GM12878 (cell line): ENCODE data around the gene GAB1. TPM values are rescaled to one million over a fixed set of nuclear protein-coding genes. Genes with fewer than 3 reads are reported as not detected.
A peak's percentile ranks its signal among the peaks of the same experiment; 100 is the strongest.

ENCODE experiments used
- ATAC-seq: fragments of 200-7000 bp; cut with Tn5 transposase; 3 replicates; pipeline ENCODE4 v1.9.1; 2020; ENCODE audit warnings: mild to moderate bottlenecking, moderate library complexity
- BruUV-seq: library from RNA; stranded (reverse); fragments of 400-500 nt; replicated peaks from 2 replicates; lab custom pipeline; 2021; lab: Mats Ljungman, UMichigan
- CTCF ChIA-PET: fragments of 300-600 bp; sonication (Branson Sonifier 250); formaldehyde crosslinking; extraction: SDS; loops from one replicate; lab custom pipeline; 2021; ENCODE audit warnings: inconsistent platforms; lab: Yijun Ruan, JAX
- POLR2A ChIA-PET: fragments of 350-600 bp; formaldehyde crosslinking; extraction: SDS; loops from one replicate; lab custom pipeline; 2021; ENCODE audit warnings: inconsistent platforms; lab: Charles Lee
- RAD21 ChIA-PET: fragments of 300-600 bp; sonication (Branson Sonifier 250); formaldehyde crosslinking; loops from one replicate; lab custom pipeline; 2023; ENCODE audit warnings: antibody characterized with exemption; ENCODE audit not compliant: unreplicated experiment; lab: Charles Lee
- SMC1A ChIA-PET: fragments of 300-600 bp; sonication (Branson Sonifier 250); formaldehyde crosslinking; loops from one replicate; lab custom pipeline; 2023; ENCODE audit not compliant: unreplicated experiment, uncharacterized antibody; lab: Charles Lee
- DNase-seq: peaks from one replicate; pipeline ENCODE4 v3.0.0-alpha.2; 2011; ENCODE audit warnings: low read depth, low spot score
- FAIRE-seq: peaks from 3 replicates; lab custom pipeline; 2011; peaks lifted over from hg19 to GRCh38; lab: Jason Lieb, UNC
- H2AFZ ChIP-seq: 2 replicates; pipeline ENCODE4 v1.6.0; 2011; ENCODE audit warnings: low read depth, low read length, control low read depth; ENCODE audit not compliant: control insufficient read depth
- H3K27ac ChIP-seq: 2 replicates; pipeline ENCODE4 v1.5.1; 2011; ENCODE audit warnings: control low read depth; ENCODE audit not compliant: control insufficient read depth, insufficient read depth
- H3K27me3 ChIP-seq, 2 experiments: replicated peaks in 1 of 2; 2 replicates each; pipeline versions ENCODE4 v1.6.0 to v1.6.1; 2011; ENCODE audit warnings: low read length in 1 of 2; ENCODE audit not compliant: control insufficient read depth in 2 of 2, insufficient read depth in 2 of 2
- H3K36me3 ChIP-seq, 2 experiments: 2 replicates each; pipeline ENCODE4 v1.5.1; 2011; ENCODE audit warnings: low read length in 1 of 2; ENCODE audit not compliant: control insufficient read depth in 2 of 2, insufficient read depth in 2 of 2
- H3K4me1 ChIP-seq: 2 replicates; pipeline ENCODE4 v1.6.1; 2011; ENCODE audit warnings: mild to moderate bottlenecking, low read length, moderate library complexity, mixed read lengths; ENCODE audit not compliant: control insufficient read depth, insufficient read depth
- H3K4me2 ChIP-seq: 2 replicates; pipeline ENCODE4 v1.6.0; 2011; ENCODE audit warnings: control low read depth; ENCODE audit not compliant: control insufficient read depth, insufficient read depth
- H3K4me3 ChIP-seq: fragments of 200-600 bp; sonication (generic); 2 replicates; pipeline ENCODE4 v1.5.1; 2016
- H3K79me2 ChIP-seq: 2 replicates; pipeline ENCODE4 v1.6.0; 2011; ENCODE audit warnings: low read length; ENCODE audit not compliant: control insufficient read depth, insufficient read depth
- H3K9ac ChIP-seq: 2 replicates; pipeline ENCODE4 v1.8.0; 2011; ENCODE audit warnings: low read length, control low read depth, mixed read lengths; ENCODE audit not compliant: control insufficient read depth, insufficient read depth
- H3K9me3 ChIP-seq: replicated peaks from 3 replicates; pipeline ENCODE4 v1.5.1; 2011; ENCODE audit warnings: mild to moderate bottlenecking, low read length; ENCODE audit not compliant: control insufficient read depth, insufficient read depth
- H4K20me1 ChIP-seq: 2 replicates; pipeline ENCODE4 v1.6.0; 2011; ENCODE audit not compliant: control insufficient read depth, insufficient read depth
- CBX5 ChIP-seq: sonication (generic); IDR thresholded peaks from 2 replicates; pipeline ENCODE4 v1.6.1; 2016; ENCODE audit warnings: low read depth, moderate library complexity, mild to moderate bottlenecking, inconsistent platforms
- CREB1 ChIP-seq: IDR thresholded peaks from 2 replicates; pipeline ENCODE4 v1.6.1; 2012; ENCODE audit warnings: low read depth, mild to moderate bottlenecking, inconsistent platforms
- CREM ChIP-seq: IDR thresholded peaks from 2 replicates; pipeline ENCODE4 v1.6.1; 2014; ENCODE audit warnings: antibody characterized with exemption, low read depth
- EZH2 ChIP-seq: IDR thresholded peaks from 2 replicates; pipeline ENCODE4 v1.6.1; 2012; ENCODE audit warnings: low read depth, mild to moderate bottlenecking, control low read depth, inconsistent platforms, low read length, borderline replicate concordance; ENCODE audit not compliant: control insufficient read depth
- GABPA ChIP-seq: IDR thresholded peaks from 2 replicates; pipeline ENCODE4 v1.6.1; 2014; ENCODE audit warnings: antibody characterized with exemption, low read depth, mild to moderate bottlenecking, inconsistent platforms
- MEF2B ChIP-seq: fragments of 450-650 bp; IDR thresholded peaks from 2 replicates; pipeline ENCODE4 v1.6.1; 2018; ENCODE audit warnings: mild to moderate bottlenecking, moderate library complexity; ENCODE audit not compliant: partially characterized antibody, poor library complexity, severe bottlenecking
- NBN ChIP-seq: fragments of 450-650 bp; IDR thresholded peaks from 2 replicates; pipeline ENCODE4 v1.6.1; 2016
- SIN3A ChIP-seq: IDR thresholded peaks from 2 replicates; pipeline ENCODE4 v1.6.1; 2012; ENCODE audit warnings: low read depth, low read length, improper control_type of control experiment
- SREBF2 ChIP-seq: IDR thresholded peaks from 2 replicates; pipeline ENCODE4 v1.6.1; 2012; ENCODE audit warnings: mild to moderate bottlenecking, low read length
- ZNF274 ChIP-seq: IDR thresholded peaks from one replicate; pipeline ENCODE4 v1.8.0; 2011; ENCODE audit not compliant: insufficient read length, insufficient read depth
- ZNF384 ChIP-seq: IDR thresholded peaks from 2 replicates; pipeline ENCODE4 v1.6.1; 2012; ENCODE audit warnings: low read depth, mild to moderate bottlenecking, low read length, improper control_type of control experiment, borderline replicate concordance
- ZZZ3 ChIP-seq: IDR thresholded peaks from 2 replicates; pipeline ENCODE4 v1.6.1; 2011; ENCODE audit warnings: low read depth; ENCODE audit not compliant: control insufficient read depth, insufficient read length
- WGBS: methylation state at CpG from one replicate; pipeline ENCODE4 v1.1.6; 2016; ENCODE audit warnings: low lambda C conversion rate; ENCODE audit not compliant: insufficient replicate concordance, insufficient coverage; ENCODE audit errors: missing lambda C conversion rate; 5-methylcytosine and 5-hydroxymethylcytosine counted together
- in situ Hi-C: fragments of 300-500 bp; cut with MboI; formaldehyde crosslinking; loops from 9 replicates; pipeline ENCODE4 v1.14.3; 2018; ENCODE audit warnings: mixed read lengths
- intact Hi-C: fragments of 100-400 bp; cut with micrococcal nuclease; formaldehyde crosslinking; loops from one replicate; pipeline ENCODE4 v1.14.2; 2022; ENCODE audit not compliant: unreplicated experiment
- polyA plus RNA-seq, 11 experiments: library from polyadenylated mRNA; depleted of rRNA in 4 of 11; unstranded in 6 of 11; stranded (reverse) in 5 of 11; fragments of >200 nt; fragmentation: Nextera tagmentation in 4 of 11; fragmentation: Illumina TruSeq in 1 of 11; extraction: Ambion mirVana in 4 of 11; extraction: Trizol in 1 of 11; gene quantifications; 1 replicate in 1 of 11; 2 replicates in 10 of 11; pipeline versions ENCODE4 v1.2.1 to v1.2.3, GENCODE V29; 2011 to 2016; ENCODE audit warnings: inconsistent platforms in 2 of 11, missing spikeins in 2 of 11, low read depth in 1 of 11
- total RNA-seq, 4 experiments: library from RNA; depleted of rRNA in 3 of 4; stranded (reverse); fragments of >200 nt in 3 of 4; fragmentation: Illumina TruSeq in 1 of 4; extraction: Trizol in 1 of 4; gene quantifications; 2 replicates each; pipeline versions ENCODE4 v1.2.1 to v1.2.3, GENCODE V29; 2013 to 2021
- TF ChIP-seq, protein P1 (sequence below), 3 experiments: IDR thresholded peaks in 2 of 3; conservative IDR thresholded peaks in 1 of 3; 2 replicates each; pipeline ENCODE4 v1.5.1; 2011; ENCODE audit warnings: low read depth in 3 of 3, low read length in 3 of 3, mild to moderate bottlenecking in 3 of 3, control low read depth in 2 of 3, moderate library complexity in 2 of 3, inconsistent platforms in 1 of 3, mixed read lengths in 1 of 3; ENCODE audit not compliant: control insufficient read depth in 2 of 3, insufficient read depth in 1 of 3; ENCODE audit errors: extremely low read depth in 1 of 3
- TF ChIP-seq, protein P2 (sequence below): fragments of 450-650 bp; conservative IDR thresholded peaks from 2 replicates; pipeline ENCODE4 v1.6.1; 2017; ENCODE audit warnings: mild to moderate bottlenecking, moderate library complexity

GAB1 gene
- total and polyA plus RNA-seq, 10 of the 15 experiments (the other 5 are each of a cell fraction or from before 2014, with no cell fraction given) = 0.37 to 5.3 (median 3.2) TPM

DNA sequence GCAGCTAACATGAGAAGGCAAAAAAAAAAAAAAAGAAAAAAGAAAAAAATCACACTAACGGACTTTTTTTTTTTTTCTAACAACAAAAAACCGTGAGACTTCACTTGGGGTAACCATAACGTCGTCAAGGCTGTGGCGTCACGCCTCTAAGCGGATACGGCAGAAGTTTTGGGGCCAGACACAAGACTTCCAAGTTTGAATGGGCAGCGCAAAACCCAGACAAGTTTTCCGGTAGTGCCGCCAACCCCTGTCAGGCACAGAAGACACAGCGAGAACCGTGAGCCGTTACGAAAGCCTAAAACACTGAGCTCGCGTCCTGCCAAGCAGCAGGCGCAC is 176.3 kb downstream of the GAB1 start:
- no peaks in the 10 kb centered on the region for H3K4me1 ChIP-seq
- in situ Hi-C loops = no loop called here
- H3K36me3 ChIP-seq = peaks cover 0 to 4% of the 10 kb centered on the region in 2 experiments; a peak in 1 of 4 replicates
- H3K27ac ChIP-seq = peak overlapping the region; percentile 88; the same call in 1 of the 2 replicates
- no peaks in the 10 kb centered on the region; a peak in 1 of 4 replicates for H3K27me3 ChIP-seq
- no TSS peak for BruUV-seq
- ChIA-PET CTCF (interaction anchor here (0.6 to 1.7 kb wide), 3 partner anchors 9 to 313 kb away, joined by 3 to 4 read pairs (median 3); no protein-coding TSS in a partner anchor), RAD21 (interaction anchor here (0.6 to 2.2 kb wide), 4 partner anchors 24 to 137 kb away, joined by 3 to 9 read pairs (median 4); no protein-coding TSS in a partner anchor), SMC1A (interaction anchor here (0.9 to 1.6 kb wide), 5 partner anchors 11 to 111 kb away, joined by 3 read pairs; no protein-coding TSS in a partner anchor), POLR2A (interaction anchor here (0.6 to 1.5 kb wide), 6 partner anchors 12 to 324 kb away, joined by 4 to 10 read pairs (median 5); no protein-coding TSS in a partner anchor)
- H3K9ac ChIP-seq = peak overlapping the region; percentile 78
- intact Hi-C loops = loop anchor here (1.0 to 2.0 kb wide), 2 partner anchors 109 to 324 kb away; no protein-coding TSS in a partner anchor
- TF ChIP-seq ZNF384 (peak; percentile 85), CREM (peak; percentile 80), EZH2 (no peak), ZNF274 (no peak), GABPA (peak; percentile 66; the same call in 1 of the 2 replicates), NBN (peak; percentile 9; the same call in 1 of the 2 replicates), ZZZ3 (no peak), SIN3A (peak; percentile 67), MEF2B (no peak), CBX5 (0 out of 2 replicates have a peak, but pooled peaks have one; percentile 38), CREB1 (peak; percentile 92), SREBF2 (no peak)
- TF ChIP-seq, protein P1, sequence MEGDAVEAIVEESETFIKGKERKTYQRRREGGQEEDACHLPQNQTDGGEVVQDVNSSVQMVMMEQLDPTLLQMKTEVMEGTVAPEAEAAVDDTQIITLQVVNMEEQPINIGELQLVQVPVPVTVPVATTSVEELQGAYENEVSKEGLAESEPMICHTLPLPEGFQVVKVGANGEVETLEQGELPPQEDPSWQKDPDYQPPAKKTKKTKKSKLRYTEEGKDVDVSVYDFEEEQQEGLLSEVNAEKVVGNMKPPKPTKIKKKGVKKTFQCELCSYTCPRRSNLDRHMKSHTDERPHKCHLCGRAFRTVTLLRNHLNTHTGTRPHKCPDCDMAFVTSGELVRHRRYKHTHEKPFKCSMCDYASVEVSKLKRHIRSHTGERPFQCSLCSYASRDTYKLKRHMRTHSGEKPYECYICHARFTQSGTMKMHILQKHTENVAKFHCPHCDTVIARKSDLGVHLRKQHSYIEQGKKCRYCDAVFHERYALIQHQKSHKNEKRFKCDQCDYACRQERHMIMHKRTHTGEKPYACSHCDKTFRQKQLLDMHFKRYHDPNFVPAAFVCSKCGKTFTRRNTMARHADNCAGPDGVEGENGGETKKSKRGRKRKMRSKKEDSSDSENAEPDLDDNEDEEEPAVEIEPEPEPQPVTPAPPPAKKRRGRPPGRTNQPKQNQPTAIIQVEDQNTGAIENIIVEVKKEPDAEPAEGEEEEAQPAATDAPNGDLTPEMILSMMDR (IDR thresholded peaks at IDR 0.05 in 2 of 3, conservative IDR thresholded peaks at IDR 0.05 in 1 of 3; ENCODE audit: control insufficient read depth in 2 of 3, extremely low read depth in 1 of 3, insufficient read depth in 1 of 3, low read depth in 3 of 3, low read length in 3 of 3) = no peak
- TF ChIP-seq, protein P2, sequence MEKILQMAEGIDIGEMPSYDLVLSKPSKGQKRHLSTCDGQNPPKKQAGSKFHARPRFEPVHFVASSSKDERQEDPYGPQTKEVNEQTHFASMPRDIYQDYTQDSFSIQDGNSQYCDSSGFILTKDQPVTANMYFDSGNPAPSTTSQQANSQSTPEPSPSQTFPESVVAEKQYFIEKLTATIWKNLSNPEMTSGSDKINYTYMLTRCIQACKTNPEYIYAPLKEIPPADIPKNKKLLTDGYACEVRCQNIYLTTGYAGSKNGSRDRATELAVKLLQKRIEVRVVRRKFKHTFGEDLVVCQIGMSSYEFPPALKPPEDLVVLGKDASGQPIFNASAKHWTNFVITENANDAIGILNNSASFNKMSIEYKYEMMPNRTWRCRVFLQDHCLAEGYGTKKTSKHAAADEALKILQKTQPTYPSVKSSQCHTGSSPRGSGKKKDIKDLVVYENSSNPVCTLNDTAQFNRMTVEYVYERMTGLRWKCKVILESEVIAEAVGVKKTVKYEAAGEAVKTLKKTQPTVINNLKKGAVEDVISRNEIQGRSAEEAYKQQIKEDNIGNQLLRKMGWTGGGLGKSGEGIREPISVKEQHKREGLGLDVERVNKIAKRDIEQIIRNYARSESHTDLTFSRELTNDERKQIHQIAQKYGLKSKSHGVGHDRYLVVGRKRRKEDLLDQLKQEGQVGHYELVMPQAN = 0 out of 2 replicates have a peak, but pooled peaks have one; percentile 31
- H4K20me1 ChIP-seq = no peaks in the 10 kb centered on the region
- no peaks in the 10 kb centered on the region for H3K9me3 ChIP-seq
- H3K79me2 ChIP-seq = peaks cover 44% of the 10 kb centered on the region
- no peak for FAIRE-seq
- no peak for DNase-seq
- peak overlapping the region; percentile 17 for H3K4me2 ChIP-seq
- peak; percentile 36 for ATAC-seq
- peak overlapping the region; percentile 94 for H3K4me3 ChIP-seq
- H2AFZ ChIP-seq = peak overlapping the region; percentile 77
- WGBS = 2% methylated on average over 17 of the region's 18 CpGs
